HepG2 (cell line): Measurements from ENCODE around the gene MRPL9. TPM values are rescaled to one million over a fixed set of nuclear protein-coding genes. Genes with fewer than 3 reads are reported as not detected.

Source experiments
- ATAC-seq: fragments of 200-7000 bp; cut with Tn5 transposase; 3 replicates; pipeline ENCODE4 v1.9.1; 2020; ENCODE audit warnings: mild to moderate bottlenecking, moderate library complexity
- BruUV-seq: library from RNA; stranded (reverse); fragments of 400-500 nt; replicated peaks from 2 replicates; lab custom pipeline; 2021; lab: Mats Ljungman, UMichigan
- CTCF ChIA-PET: fragments of 300-600 bp; formaldehyde crosslinking; extraction: SDS; loops from one replicate; lab custom pipeline; 2021; ENCODE audit warnings: low total read pairs, inconsistent platforms, low intra/inter-chr PET ratio; lab: Yijun Ruan, JAX
- POLR2A ChIA-PET: fragments of 350-600 bp; sonication (Branson Sonifier 250); formaldehyde crosslinking; loops from one replicate; lab custom pipeline; 2020; ENCODE audit warnings: antibody characterized with exemption, inconsistent platforms; lab: Yijun Ruan, JAX
- DNase-seq: peaks from one replicate; pipeline ENCODE4 v3.0.0-alpha.2; 2015; ENCODE audit warnings: low spot score
- FAIRE-seq: peaks from 3 replicates; lab custom pipeline; 2011; peaks lifted over from hg19 to GRCh38; lab: Jason Lieb, UNC
- H2AFZ ChIP-seq: one replicate; pipeline ENCODE4 v1.6.1; 2011; ENCODE audit warnings: low read length, inconsistent platforms
- H3K27ac ChIP-seq: fragments of 300-600 bp; 3 replicates; pipeline ENCODE4 v1.8.0; 2011; ENCODE audit warnings: mixed run types, mild to moderate bottlenecking, mixed read lengths, low read length, inconsistent platforms; ENCODE audit not compliant: insufficient read depth; ENCODE audit errors: extremely low read length
- H3K27me3 ChIP-seq, 2 experiments: fragments of 200-600 bp in 1 of 2; 2 replicates in 1 of 2; 3 replicates in 1 of 2; pipeline versions ENCODE4 v1.6.0 to v1.8.0; 2011; ENCODE audit warnings: low read length in 2 of 2, mild to moderate bottlenecking in 2 of 2, moderate library complexity in 2 of 2, inconsistent platforms in 1 of 2; ENCODE audit not compliant: insufficient read depth in 2 of 2, control insufficient read depth in 1 of 2
- H3K36me3 ChIP-seq, 2 experiments: fragments of 200-600 bp in 1 of 2; replicated peaks in 1 of 2; 2 replicates in 1 of 2; 3 replicates in 1 of 2; pipeline versions ENCODE4 v1.5.1 to v1.8.0; 2011; ENCODE audit warnings: low read length in 2 of 2, inconsistent platforms in 1 of 2; ENCODE audit not compliant: insufficient read depth in 2 of 2, control insufficient read depth in 1 of 2
- H3K4me1 ChIP-seq: 2 replicates; pipeline ENCODE4 v1.5.1; 2012; ENCODE audit warnings: low read length, inconsistent platforms; ENCODE audit not compliant: insufficient read depth
- H3K4me2 ChIP-seq: 2 replicates; pipeline ENCODE4 v1.6.0; 2011; ENCODE audit warnings: low read depth, low read length, inconsistent platforms
- H3K4me3 ChIP-seq, 3 experiments: fragments of 200-600 bp in 1 of 3; sonication (generic), shearing (Covaris generic) in 1 of 3; replicated peaks in 1 of 3; 2 replicates each; pipeline ENCODE4 v1.5.1; 2011 to 2016; ENCODE audit warnings: low read length in 3 of 3, inconsistent platforms in 2 of 3, low read depth in 2 of 3, mild to moderate bottlenecking in 2 of 3, control low read depth in 1 of 3, mixed read lengths in 1 of 3; ENCODE audit not compliant: insufficient read depth in 1 of 3
- H3K79me2 ChIP-seq: one replicate; pipeline ENCODE4 v1.6.1; 2011; ENCODE audit warnings: low read length, inconsistent platforms; ENCODE audit not compliant: insufficient read depth
- H3K9ac ChIP-seq: 2 replicates; pipeline ENCODE4 v1.6.0; 2011; ENCODE audit warnings: mild to moderate bottlenecking, low read depth, low read length, inconsistent platforms; ENCODE audit not compliant: insufficient read depth
- H3K9me3 ChIP-seq: 2 replicates; pipeline ENCODE4 v1.5.1; 2012; ENCODE audit warnings: mild to moderate bottlenecking, low read length
- H4K20me1 ChIP-seq: 2 replicates; pipeline ENCODE4 v1.6.0; 2011; ENCODE audit warnings: inconsistent platforms, mild to moderate bottlenecking, low read length, moderate library complexity; ENCODE audit not compliant: insufficient read depth
- AFF4 ChIP-seq: sonication (generic); formaldehyde crosslinking; IDR thresholded peaks from 2 replicates; pipeline ENCODE4 v1.4.0; 2020; ENCODE audit warnings: missing genetic modification reagents
- ARID5B ChIP-seq: IDR thresholded peaks from 2 replicates; pipeline ENCODE4 v1.4.0; 2020; ENCODE audit warnings: mild to moderate bottlenecking, missing genetic modification reagents
- CREBL2 ChIP-seq: sonication (generic); formaldehyde crosslinking; IDR thresholded peaks from 2 replicates; pipeline ENCODE4 v1.8.1; 2023; ENCODE audit warnings: missing genetic modification reagents, mild to moderate bottlenecking, borderline replicate concordance
- HES4 ChIP-seq: sonication (generic); formaldehyde crosslinking; IDR thresholded peaks from 2 replicates; pipeline ENCODE4 v1.9.0; 2021; ENCODE audit warnings: mild to moderate bottlenecking, missing genetic modification reagents, borderline replicate concordance
- HMG20B ChIP-seq: conservative IDR thresholded peaks from 2 replicates; pipeline ENCODE4 v1.6.1; 2016; ENCODE audit warnings: missing genetic modification reagents, missing compliant biosample characterization
- MAFF ChIP-seq: IDR thresholded peaks from 2 replicates; pipeline ENCODE4 v1.6.1; 2011; ENCODE audit warnings: low read depth, low read length, improper control_type of control experiment
- NBN ChIP-seq: fragments of 450-650 bp; conservative IDR thresholded peaks from 2 replicates; pipeline ENCODE4 v1.6.1; 2017
- NFIB ChIP-seq: sonication (generic); formaldehyde crosslinking; IDR thresholded peaks from 2 replicates; pipeline ENCODE4 v1.9.0; 2021; ENCODE audit warnings: missing genetic modification reagents, mild to moderate bottlenecking, borderline replicate concordance
- RCOR2 ChIP-seq: IDR thresholded peaks from 2 replicates; pipeline ENCODE4 v1.6.1; 2016; ENCODE audit warnings: missing biosample characterization, missing genetic modification reagents
- ZBTB26 ChIP-seq: IDR thresholded peaks from 2 replicates; pipeline ENCODE4 v1.6.1; 2016; ENCODE audit warnings: missing compliant biosample characterization, missing genetic modification reagents, borderline replicate concordance
- ZNF124 ChIP-seq: sonication (generic); formaldehyde crosslinking; IDR thresholded peaks from 2 replicates; pipeline ENCODE4 v1.4.0; 2020; ENCODE audit warnings: missing genetic modification reagents
- ZNF138 ChIP-seq: sonication (generic); formaldehyde crosslinking; IDR thresholded peaks from 2 replicates; pipeline ENCODE4 v1.5.0; 2020; ENCODE audit warnings: mild to moderate bottlenecking, low read depth, missing genetic modification reagents
- ZNF564 ChIP-seq: sonication (generic); formaldehyde crosslinking; IDR thresholded peaks from 2 replicates; pipeline ENCODE4 v1.8.1; 2023; ENCODE audit warnings: mild to moderate bottlenecking, missing genetic modification reagents
- ZSCAN31 ChIP-seq: sonication (generic); formaldehyde crosslinking; IDR thresholded peaks from 2 replicates; pipeline ENCODE4 v1.5.0; 2020; ENCODE audit warnings: low read depth, mild to moderate bottlenecking, missing genetic modification reagents
- WGBS: methylation state at CpG from one replicate; pipeline ENCODE4 v1.1.6; 2017; ENCODE audit warnings: low lambda C conversion rate; 5-methylcytosine and 5-hydroxymethylcytosine counted together
- in situ Hi-C: cut with HindIII; loops from 2 replicates; pipeline ENCODE4 v1.10.0; 2017; ENCODE audit warnings: low pct_unique_long_range_greater_than_20kb; ENCODE audit not compliant: extremely low pct_ligation_motif_present
- intact Hi-C: fragments of 100-400 bp; cut with micrococcal nuclease; formaldehyde crosslinking; loops from one replicate; pipeline ENCODE4 v1.10.0; 2022; ENCODE audit not compliant: unreplicated experiment
- polyA plus RNA-seq, 8 experiments: library from polyadenylated mRNA; depleted of rRNA in 3 of 8; stranded (reverse) in 7 of 8; unstranded in 1 of 8; fragments of >200 nt; fragmentation: Illumina TruSeq in 4 of 8; extraction: Trizol in 4 of 8; gene quantifications; 2 replicates each; pipeline versions ENCODE4 v1.2.1 to v1.2.3, GENCODE V29; 2011 to 2016; ENCODE audit warnings: low read depth in 4 of 8, missing spikeins in 1 of 8, mixed read lengths in 1 of 8; ENCODE audit not compliant: insufficient read depth in 1 of 8
- total RNA-seq, 5 experiments: library from RNA; depleted of rRNA; stranded (reverse); fragments of >200 nt; fragmentation: Illumina TruSeq; extraction: Trizol; gene quantifications; 2 replicates each; pipeline ENCODE4 v1.2.3, GENCODE V29; 2016; ENCODE audit warnings: low read depth in 1 of 5

MRPL9 gene
- total and polyA plus RNA-seq, 2 of the 13 experiments (the other 11 are each of a cell fraction or from before 2014, with no cell fraction given), result 72.1 to 107 TPM

- no peak for TF ChIP-seq ARID5B (CRISPR knock-in tag)
Measured at GRCh38 chr1:151802372-151802771, 39.1 kb upstream of the MRPL9 start (continued).

- Histone ChIP-seq H3K9ac (no peak overlapping the region), H3K4me1 (no peaks in the 10 kb centered on the region), H2AFZ (no peak overlapping the region), H4K20me1 (no peaks in the 10 kb centered on the region), H3K27ac (no peak overlapping the region), H3K79me2 (no peaks in the 10 kb centered on the region), H3K4me2 (no peak overlapping the region; the same call in 1 of the 2 replicates), H3K9me3 (no peaks in the 10 kb centered on the region), H3K27me3 (peaks cover 0 to 3% of the 10 kb centered on the region in 2 experiments; a peak in 3 of 5 replicates), H3K4me3 (no peak overlapping the region), H3K36me3 (no peaks in the 10 kb centered on the region)
- 41% methylated on average over 4 of the region's 7 CpGs for WGBS
- in situ Hi-C loops, result no loop called here
- intact Hi-C loops, result no loop called here
- no TSS peak for BruUV-seq
- ChIA-PET CTCF (no interaction called here), POLR2A (interaction anchor here (1.1 to 1.6 kb wide), 3 partner anchors 11 to 38 kb away, joined by 3 to 5 read pairs (median 3); partner anchors contain the start of genes C2CD4D and TDRKH)
- ATAC-seq (peak; percentile 25), FAIRE-seq (no peak), DNase-seq (no peak)
- no peak for TF ChIP-seq ZNF124
- no peak for TF ChIP-seq ZNF564 (CRISPR knock-in tag)
- TF ChIP-seq HES4 (CRISPR knock-in tag), result no peak
- no peak for TF ChIP-seq ZSCAN31
- no peak for TF ChIP-seq MAFF
- no peak for TF ChIP-seq AFF4 (CRISPR knock-in tag)
- TF ChIP-seq NFIB, result no peak
- TF ChIP-seq NBN, result no peak
- TF ChIP-seq ZBTB26 (CRISPR knock-in tag), result no peak
- TF ChIP-seq ZNF138 (CRISPR knock-in tag), result no peak
- no peak for TF ChIP-seq CREBL2 (CRISPR knock-in tag)
- no peak for TF ChIP-seq HMG20B (CRISPR knock-in tag)
- TF ChIP-seq RCOR2, result no peak
Measured at GRCh38 chr1:151801846-151802245, 38.5 kb upstream of the MRPL9 start.
